ENCODE results near the gene CYTH2.

CYTH2 gene

DNA sequence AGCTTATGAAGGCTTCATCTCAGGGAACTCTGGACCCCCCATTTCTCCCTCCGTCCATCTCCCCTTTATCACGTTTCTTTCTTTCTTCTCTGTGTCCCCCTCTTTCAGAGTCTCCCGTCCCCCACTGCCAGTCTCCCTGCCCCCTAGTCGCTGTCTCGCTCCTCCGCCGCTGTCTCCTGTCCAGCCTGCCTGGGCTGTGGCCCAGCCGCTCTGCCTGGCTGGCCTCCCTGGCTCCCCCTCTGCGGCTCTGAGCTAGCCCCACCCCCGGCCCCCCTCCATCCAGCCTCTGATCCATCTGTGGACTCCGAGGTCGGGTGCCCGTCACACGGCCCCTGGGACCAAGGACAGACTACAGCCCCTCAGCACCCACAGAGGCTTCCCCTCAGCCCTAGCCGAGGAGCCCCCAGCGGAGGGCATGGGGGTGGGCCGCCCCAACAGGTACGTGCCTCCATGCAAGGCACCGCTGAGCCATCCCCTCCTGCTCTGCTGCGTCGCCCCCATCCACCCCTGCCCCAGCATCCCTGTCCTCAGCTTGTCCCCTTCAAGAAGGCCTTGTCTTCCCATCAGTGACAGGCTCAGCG is 14.9 kb upstream of the CYTH2 start:
- DNase-seq, result no peak

DNA sequence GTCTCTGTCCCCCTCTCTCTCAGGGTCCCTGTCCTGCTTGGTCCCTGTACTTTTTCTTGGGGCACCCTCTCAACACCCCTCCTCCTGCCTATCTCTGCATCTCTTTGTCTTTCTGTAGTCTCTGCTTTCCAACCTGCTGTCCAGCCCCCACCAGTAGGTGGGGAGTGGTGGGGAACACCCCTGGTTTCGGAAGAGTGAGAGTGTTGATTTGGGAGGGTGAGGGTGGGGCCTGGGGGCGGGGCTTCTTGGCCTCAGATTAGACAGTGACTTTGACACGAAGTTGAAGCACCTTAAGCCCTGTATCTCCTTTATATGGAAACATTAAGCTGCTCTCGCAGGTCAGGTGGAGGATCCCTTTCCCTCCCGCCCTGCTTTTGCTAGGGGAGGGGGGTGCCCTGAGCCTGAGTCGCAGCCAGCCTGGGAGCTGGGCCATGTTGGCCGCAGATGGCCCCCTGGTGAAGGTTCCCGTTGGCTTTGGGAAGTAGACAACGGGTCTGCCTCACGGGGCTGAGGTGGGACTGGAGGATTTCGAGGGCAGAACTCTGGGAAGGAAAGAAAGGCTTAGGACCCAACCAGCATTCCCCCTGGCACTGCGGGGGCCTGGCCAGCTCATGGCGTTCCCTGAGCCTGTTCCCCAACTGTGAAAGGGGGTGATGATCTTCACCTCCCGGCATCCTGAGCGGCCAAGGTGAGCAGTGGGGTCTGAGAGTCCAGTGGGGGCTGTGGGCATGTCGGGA is 13.8 kb upstream of the CYTH2 start, which contains the start of gene KCNJ14:
TSS of gene KCNJ14 (plus strand) at position 404 of the 737 bp plus-strand sequence. CDS start 6,151 bp downstream, outside the sequence.
- DNase-seq, result no peak

DNA sequence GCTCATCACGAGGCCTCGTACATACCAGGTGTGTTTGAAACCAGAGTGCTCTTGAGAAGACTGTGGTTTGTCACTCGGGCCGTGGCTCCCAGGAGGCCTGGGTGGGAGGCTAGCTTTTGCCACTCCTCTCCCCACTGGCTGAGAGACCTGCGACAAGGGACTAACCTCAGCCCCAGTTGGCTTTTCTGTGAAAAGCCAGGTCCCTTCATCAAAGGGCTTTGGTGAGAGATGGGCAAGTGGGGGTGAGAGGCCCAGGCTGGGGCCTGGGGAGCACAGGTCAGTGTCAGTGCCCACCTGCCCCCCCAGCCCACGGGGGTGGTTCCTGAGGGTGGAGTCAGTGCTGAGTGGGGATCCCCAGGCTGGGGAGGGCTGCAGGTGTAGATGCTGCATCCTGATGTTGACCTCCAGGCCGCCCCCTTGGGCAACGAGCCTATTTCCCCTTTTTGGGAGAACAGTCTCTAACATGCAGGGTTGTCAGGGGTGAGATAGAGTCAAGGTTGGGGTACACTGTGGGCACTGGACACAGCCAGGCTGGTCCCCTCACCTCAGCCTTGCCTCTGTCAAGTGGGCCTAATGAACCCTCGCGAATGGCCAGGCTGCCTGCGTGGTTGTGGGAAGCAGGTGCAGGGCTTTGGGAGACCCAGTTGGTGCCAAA is 13.1 kb upstream of the CYTH2 start:
- DNase-seq, result no peak

DNA sequence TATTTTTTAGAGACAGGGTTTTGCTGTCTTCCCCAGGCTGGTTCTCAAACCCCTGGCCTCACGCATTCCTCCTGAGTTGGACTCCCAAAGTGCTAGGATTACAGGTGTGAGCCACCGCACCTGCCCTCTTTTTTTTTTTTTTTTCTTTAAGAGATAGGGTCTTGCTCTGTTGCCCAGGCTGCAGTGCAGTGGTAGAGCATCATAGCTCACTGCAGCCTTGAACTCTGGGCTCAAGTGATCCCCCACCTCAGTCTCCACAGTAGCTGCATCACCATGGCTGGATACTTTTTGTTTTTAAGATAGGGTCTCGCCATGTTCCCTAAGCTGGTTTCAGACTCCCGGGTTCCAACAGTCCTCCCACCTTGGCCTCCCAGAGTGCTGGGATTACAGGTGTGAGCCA is 12.3 kb upstream of the CYTH2 start:
- DNase-seq, result no peak

DNA sequence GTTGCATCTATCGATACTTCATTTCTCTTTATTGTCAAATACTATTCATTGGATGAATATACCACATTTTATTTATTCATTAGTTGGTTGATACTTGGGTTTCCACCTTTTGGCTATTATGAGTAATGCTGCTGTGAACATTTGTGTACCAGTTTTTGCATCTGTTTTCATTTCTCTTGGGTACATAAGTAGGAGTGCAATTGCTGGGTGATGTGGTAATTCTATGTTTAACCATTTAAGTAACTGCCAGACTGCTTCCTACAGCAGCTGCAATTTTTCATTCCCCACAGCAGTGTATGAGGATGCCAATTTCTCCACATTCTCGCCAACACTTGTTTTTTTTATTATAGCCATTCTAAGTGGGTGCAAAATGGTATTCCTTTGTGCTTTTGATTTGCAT is 11.2 kb upstream of the CYTH2 start:
- DNase-seq, result no peak

DNA sequence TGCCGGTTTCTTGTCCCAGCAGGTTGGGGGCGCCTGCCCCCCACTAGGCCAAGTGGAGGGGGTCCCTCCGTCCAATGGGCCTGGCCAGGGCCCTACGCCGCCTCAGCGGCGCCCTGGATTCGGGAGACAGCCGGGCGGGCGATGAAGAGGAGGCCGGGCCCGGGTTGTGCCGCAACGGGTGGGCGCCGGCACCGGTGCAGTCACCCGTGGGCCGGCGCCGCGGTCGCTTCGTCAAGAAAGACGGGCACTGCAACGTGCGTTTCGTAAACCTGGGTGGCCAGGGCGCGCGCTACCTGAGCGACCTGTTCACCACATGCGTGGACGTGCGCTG is 7.6 kb upstream of the CYTH2 start:
- no peak for DNase-seq

DNA sequence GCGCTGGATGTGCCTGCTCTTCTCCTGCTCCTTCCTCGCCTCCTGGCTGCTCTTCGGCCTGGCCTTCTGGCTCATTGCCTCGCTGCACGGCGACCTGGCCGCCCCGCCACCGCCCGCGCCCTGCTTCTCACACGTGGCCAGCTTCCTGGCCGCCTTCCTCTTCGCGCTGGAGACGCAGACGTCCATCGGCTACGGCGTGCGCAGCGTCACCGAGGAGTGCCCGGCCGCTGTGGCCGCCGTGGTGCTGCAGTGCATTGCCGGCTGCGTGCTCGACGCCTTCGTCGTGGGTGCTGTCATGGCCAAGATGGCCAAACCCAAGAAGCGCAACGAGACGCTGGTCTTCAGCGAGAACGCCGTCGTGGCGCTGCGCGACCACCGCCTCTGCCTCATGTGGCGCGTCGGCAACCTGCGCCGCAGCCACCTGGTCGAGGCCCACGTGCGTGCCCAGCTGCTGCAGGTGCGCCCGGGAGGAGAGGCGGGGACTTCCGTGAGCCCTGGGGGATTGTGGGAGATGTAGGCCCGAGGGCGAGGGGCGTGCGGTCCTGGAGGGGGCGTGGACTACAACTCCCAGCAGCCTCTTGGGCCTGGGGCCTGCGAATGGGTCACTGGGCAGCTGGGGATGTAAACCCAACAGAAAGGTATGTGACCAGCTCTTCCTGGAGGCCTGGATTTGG is 7.0 kb upstream of the CYTH2 start:
- DNase-seq, result peak; percentile 26

DNA sequence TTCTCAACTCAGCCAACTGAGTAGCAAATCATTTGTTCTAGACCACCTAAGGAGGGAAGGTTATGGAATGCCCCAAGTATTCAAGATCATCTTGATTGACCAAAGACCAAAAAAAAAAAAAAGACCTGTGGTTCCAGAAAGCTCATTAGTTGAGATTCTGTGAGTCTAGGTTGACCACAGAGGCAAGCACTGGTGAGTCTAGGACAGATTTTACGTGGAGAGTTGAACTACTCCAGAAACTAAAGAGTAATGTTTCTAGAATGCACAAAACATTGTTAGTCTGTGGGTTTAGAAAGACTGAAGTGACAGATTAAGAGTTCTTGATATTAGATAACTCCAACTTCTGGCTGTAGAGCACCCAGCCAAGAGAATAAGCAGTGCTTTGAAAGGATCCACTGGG is 4.0 kb upstream of the CYTH2 start:
- peak; percentile 36 for DNase-seq

DNA sequence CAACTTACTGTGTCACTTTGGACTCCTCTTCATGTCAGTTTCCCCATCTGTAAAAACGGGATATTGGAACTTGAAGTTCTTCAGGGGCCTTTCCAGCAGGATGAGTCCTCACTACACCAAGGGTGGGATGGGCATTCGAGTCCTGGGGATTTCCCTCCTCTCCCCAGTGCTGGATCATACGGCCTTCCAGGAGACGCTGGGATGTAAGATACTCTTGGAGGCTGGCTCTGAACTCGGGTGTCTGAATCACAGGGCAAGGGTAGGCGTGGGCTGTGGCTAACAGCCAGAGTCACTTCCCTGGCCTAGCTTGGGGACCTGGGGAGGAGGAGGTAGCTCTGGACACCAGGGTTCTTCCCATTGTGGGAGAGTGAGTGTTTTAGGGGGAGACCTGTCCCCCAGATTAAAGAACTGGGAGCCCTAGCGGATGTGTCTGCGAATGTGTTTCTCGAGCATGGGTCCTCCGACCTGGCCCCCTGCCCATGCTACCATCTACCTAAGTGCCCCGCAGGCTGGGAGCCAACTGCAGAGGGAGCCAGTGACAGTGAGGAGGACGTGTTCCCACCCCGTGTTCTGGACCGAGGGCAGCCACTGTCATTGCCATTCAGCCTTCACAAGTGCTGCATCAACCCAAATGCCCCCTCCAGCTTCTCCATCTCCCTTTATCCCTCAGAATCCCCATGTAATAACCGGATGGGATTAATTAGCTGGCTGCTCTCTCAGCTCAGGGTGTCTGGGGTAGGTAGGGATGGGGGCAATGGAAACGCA is 2.4 kb upstream of the CYTH2 start:
- no peak for DNase-seq

DNA sequence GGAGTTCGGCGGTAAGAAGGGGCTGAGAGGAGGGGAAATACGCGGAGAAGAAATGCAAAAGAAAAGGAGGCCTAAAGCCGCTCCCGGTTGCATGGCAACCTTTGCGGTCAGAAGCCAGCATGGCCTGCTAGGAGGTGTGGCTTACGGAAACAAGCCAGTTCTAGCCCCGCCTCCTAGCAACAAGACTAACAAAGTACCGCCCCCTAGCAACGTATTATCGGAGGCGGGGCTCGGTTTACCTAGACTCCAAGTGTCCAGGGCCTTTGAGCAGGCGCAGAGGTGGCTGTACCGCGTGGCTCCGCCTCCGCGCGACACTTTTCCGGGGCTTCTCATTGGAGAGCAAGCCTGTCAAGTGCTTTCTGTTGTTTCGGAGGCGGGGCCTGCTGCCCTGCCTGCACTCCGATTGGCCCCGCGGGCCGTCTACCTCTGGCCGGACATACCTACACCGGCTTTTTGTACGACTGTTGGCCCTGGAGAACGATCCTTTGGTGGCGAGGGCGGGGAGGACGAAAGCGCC is 339 bp upstream of the CYTH2 start:
- DNase-seq, result peak; percentile 100

DNA sequence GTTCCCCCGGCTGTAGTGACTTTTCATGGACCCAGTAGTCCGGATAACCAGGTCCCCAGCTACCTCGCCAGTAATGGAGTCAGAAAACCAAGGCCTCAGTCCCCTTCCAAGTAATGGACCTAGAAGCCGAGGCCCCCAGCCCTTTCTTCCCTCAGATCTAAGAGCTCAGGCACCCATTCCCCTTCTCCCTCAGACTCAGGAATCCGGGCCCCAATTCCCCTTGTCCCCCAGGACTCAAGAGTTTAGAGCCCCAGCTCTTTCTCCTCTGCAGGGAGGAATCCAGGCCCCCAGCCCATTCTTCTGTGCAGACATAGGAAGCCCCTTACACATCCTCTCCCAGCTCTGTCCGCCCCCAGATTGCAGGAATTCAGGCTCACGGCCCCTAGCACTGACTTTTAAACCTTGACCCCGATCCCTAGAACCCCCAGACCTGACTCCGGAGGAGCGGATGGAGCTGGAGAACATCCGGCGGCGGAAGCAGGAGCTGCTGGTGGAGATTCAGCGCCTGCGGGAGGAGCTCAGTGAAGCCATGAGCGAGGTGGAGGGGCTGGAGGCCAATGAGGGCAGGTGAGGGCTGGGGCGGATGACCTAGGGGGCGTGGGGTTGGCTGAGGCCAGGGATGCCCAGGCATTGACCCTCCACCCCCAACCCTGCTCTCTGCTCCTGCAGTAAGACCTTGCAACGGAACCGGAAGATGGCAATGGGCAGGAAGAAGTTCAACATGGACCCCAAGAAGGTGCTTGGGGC is 938 bp downstream of the CYTH2 start:
- DNase-seq, result no peak

DNA sequence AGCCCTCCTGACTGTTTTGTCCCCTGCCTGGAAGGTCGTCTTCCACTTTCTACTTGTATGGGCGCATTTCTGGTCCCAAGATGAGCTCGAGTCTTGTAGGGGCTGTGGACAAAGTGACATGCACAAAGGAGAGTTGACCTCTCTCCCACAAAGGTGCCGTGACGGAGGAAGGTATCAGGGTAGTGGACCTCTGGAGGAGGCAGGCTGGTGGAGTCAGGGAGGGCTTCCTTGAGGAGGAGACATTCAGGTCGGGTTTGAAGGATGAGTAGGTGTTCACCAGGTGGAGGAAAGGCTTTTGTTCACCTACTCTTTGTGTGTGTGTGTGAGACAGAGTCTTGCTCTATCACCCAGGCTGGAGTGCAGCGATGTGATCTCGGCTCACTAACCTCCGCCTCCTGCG is 1.7 kb downstream of the CYTH2 start:
- no peak for DNase-seq

DNA sequence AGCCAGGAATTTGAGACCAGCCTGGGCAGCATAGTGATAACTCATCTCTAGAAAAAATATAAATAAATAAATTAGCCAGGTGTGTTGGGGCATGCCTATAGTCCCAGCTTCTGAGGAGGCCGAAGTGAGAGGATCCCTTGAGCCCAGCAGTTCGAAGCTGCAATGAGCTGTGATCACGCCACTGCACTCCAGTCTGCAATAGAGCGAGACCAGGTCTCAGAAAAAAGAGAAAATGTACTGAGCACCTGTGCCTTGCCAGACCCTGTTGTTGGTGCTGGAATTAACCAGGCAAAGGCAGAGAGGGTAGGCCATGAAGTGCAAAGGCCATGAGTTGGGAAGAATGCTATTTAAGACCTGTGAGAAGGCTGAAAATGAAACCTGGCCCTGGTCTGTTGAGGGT is 2.7 kb downstream of the CYTH2 start:
- no peak for DNase-seq

DNA sequence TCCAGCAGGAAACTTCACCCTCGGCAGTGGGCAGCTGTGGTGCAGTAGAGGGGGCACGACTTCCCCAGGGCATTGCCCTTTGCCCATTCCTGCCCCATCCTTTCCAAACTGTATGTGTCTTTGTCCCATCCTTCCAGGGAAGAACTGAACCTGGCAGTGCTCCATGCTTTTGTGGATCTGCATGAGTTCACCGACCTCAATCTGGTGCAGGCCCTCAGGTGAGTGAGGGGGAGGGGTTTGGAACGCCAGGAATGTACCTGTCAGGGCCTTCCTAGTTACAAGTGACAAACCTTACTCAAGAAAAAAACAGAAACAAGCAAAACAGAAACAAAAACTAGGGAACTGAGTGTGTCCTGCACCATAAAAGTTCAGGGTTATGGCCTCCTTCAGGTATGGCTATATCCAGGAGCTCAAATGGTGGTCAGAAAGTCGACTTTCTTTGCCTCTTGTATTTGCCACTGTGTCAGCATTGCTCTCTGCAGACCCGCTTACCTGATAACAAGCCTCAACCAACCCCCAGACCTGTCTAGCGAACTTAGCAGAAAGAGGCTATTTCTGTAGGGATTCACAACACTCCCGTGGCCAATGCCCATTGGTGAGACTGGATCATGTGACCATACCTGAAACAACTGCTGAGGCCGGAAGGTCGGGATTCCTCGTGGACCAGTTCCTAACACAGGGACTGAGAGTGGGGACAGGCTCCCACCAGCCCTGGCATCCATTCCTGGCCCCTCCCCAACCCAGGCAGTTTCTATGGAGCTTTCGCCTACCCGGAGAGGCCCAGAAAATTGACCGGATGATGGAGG is 4.2 kb downstream of the CYTH2 start:
- DNase-seq, result no peak

DNA sequence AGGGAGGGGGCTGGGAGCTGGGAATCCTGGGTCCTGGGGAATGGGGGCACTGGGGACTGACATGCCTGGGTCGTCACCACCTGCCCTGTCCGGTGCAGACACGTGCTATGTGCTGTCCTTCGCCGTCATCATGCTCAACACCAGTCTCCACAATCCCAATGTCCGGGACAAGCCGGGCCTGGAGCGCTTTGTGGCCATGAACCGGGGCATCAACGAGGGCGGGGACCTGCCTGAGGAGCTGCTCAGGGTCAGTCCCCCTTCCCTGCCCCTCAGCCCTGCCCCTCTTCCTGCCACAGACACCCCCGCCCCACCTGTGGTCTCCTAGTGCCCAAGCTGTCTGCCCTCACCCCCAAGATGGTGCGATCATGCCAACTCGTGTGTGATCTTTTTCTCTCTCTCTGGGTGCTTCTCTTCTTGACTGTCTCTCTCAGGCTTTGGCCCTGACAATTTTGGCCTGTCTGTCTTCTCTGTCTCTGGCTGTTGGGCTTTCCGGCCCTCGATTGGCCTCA is 5.0 kb downstream of the CYTH2 start:
- no peak for DNase-seq

DNA sequence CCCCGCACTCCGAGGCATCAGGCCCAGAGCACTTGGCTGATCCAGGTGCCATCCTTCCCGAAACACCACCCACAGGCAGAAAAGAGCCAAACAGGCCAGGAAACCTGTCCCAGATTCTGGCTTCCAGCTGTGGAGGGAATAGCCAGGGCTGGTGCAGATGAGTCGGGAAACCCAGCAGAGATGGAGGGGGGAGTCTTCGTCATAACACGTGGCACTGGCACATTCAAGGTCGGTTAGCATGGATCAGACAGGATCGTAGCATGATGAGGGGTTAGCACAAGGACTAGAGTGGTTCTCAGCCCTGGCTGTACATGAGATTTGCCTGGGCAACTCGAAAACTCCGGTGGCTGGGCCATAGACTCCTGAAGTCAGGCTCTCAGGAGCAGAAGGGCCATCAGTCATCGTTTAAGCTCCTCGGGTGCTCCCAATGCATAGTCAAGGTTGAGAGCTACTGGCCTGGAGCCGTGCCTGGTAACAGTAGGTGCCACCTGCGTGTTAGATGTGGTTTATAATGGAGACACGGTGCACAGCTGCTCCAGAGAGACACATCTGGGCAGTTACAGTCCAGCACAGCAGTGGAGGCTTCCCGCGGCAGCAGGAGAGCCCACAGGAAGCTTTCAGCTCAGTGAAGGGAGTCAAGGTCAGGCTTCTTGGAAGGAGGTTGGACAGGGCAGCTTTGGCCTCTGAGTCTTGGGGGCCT is 6.3 kb downstream of the CYTH2 start:
- no peak for DNase-seq

DNA sequence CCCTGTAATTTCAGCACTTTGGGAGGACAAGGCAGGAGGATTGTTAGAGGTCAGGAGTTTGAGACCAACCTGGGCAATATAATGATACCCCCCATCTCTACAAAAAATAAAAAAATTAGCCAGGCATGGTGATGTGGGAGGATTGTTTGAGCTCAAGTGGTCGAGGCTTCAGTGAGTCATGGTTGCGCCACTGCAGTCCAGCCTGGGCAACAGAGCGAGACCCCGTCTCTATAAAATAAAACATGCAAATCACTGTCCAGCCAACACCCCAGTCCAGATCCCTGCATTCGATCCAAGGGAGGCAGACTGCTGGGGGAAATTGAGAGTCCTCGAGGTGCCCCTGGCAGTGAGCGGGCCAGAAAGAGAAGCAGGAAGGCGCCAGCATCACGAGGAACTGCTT is 7.0 kb downstream of the CYTH2 start:
- DNase-seq, result no peak

DNA sequence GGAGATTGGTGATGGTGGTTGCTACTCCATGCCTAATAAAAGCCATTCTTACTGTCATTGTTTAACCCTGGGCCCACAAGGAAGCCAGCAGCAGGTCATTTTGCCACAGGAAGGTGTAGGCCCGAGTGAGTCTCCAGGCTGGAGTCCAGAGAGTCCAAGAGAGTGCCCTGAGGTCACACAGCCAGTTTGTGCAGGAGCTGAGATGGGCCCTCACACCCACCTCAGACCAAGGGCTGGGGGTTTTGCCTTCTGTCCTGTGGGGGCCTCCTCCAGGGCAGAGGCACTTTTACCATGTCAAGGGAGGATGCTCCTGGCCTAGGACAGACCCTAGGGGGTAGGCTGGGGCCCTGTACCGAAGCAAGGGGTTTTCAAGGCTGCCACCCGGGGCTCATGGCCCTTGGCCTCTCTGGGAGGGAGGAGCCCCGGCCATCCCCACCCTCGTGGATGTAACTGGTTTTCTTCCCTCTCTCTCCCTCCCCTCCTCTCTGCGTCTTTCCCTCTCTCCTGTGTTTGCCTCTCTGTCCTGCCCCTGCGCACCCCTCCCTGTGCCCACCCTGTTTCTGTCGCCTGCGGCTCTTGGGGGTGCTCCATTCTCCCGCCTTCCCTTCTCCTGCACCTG is 8.0 kb downstream of the CYTH2 start:
- DNase-seq, result no peak

DNA sequence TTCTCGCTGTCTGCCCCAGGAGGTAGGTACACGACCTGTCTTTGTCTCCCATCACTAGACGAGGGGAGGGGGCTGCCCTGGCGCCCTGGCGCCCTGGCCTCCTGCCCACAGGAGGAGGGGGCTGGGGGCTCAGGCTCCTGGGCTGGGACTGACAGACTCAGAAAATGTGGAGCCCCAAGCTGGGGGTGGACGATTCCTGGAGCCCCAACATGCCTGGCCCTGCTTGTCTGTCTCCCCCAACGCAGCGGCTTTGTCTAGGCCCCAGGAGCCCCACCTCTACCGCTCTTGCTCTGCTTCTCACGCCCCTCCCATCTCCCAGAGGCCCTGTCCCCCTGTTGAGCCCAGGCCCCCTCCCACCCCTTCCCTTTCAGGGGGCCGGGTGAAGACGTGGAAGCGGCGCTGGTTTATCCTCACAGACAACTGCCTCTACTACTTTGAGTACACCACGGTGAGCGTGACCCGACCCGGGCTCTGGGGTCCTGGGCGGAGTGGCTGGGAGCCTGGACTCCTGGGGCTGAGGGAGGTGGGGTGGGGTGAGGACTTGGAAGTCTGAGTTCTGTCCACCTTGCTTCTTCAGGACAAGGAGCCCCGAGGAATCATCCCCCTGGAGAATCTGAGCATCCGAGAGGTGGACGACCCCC is 8.6 kb downstream of the CYTH2 start:
- no peak for DNase-seq
